Measurements from ENCODE around the gene SLC2A3. TPM values are rescaled to one million over a fixed set of nuclear protein-coding genes. Genes with fewer than 3 reads are reported as not detected.
"Not testable (repeated sequence)": the region's sequence is repeated elsewhere in the genome, so short reads cannot be mapped to it uniquely, and the experiment has no call there.

SLC2A3 gene
- total RNA-seq (100 to 1,000 TPM; 112 to 435 TPM), polyA plus RNA-seq (100 to 1,000 TPM in 1 of 2 donors, 10 to 100 TPM in 1; 13.4 to 140 TPM)
- long read RNA-seq, donor 1, transcript SLC2A3-201 (10 exons, 3,915 nt) = major isoform, 5 of 6 reads
- long read RNA-seq, donor 1, partial matches to known transcripts = 0 of 6 reads
- long read RNA-seq, donor 1, other reads (novel, unspliced or antisense) = 0 of 6 reads
- long read RNA-seq, donor 2 = 0 reads
- long read RNA-seq, donor 3, partial matches to known transcripts = 0 of 4 reads
- long read RNA-seq, donor 3, other reads (novel, unspliced or antisense) = 0 of 4 reads
- long read RNA-seq, donor 4, partial matches to known transcripts = 0 of 1 reads
- long read RNA-seq, donor 4, other reads (novel, unspliced or antisense) = 0 of 1 reads
- long read RNA-seq, donor 5, partial matches to known transcripts = 0 of 4 reads
- long read RNA-seq, donor 5, other reads (novel, unspliced or antisense) = 0 of 4 reads

DNA sequence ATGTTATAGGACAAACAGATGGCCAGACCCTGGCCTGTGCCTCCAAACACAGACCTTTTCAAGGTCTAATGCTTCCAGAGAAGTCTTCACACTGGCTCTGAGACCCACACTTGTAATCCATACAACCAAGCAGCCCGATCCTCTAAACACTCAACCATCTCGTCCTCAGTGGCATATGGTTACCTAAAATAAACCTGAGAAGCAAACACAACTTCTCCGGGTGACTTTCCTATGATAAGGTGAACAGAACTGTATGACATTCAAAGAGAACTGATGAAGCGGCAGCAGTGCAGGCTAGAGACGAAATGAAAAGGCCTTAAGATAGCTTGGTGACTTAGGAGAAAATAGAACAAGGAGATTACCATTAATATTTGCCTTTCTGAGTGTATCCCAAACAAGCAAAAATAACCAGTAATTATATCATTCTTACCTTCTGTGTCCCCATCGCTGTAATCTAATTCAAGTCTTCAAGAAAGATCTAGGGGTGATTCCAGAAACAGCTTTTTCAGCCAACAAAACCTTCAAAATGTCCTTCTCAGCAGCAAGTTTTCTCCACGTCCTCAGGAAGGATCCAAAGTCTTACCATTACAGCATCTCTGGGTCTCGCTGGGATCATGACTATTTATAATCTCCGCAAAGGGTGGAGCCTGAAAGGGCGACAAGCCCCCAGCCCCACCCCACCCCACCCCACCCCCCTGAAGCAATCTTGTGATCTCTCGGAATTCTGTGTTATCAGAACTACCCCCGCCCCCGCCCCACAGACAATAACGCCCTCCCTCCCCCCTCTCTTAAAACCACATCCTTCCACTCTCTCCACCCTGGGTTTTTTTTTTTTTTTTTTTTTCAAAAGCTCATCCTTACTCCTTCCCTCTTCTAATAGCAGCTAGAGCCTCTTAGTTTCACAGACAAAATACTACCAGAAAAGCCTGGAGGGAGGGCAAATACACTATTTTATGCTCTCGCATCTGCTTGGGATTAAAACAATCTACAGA, at the start of gene SLC2A3:
Gene SLC2A3, minus strand, starts transcription at position 598 of the 992 bp plus-strand sequence. Its CDS starts 153 bp downstream, at position 445.
- DNase-seq (peak; percentile 89 to 94 (median 94)), ATAC-seq (ENCODE audit: insufficient read depth, low FRiP score) (peak; percentile 83)
- peak within 1 kb of the TSS; percentile 89 for H3K4me3 ChIP-seq
- H3K27me3 ChIP-seq (ENCODE audit: control insufficient read depth in 3 of 3, insufficient read depth in 3 of 3, low read length in 2 of 3) = no peaks in the 10 kb centered on the region
- TF ChIP-seq, protein P1, sequence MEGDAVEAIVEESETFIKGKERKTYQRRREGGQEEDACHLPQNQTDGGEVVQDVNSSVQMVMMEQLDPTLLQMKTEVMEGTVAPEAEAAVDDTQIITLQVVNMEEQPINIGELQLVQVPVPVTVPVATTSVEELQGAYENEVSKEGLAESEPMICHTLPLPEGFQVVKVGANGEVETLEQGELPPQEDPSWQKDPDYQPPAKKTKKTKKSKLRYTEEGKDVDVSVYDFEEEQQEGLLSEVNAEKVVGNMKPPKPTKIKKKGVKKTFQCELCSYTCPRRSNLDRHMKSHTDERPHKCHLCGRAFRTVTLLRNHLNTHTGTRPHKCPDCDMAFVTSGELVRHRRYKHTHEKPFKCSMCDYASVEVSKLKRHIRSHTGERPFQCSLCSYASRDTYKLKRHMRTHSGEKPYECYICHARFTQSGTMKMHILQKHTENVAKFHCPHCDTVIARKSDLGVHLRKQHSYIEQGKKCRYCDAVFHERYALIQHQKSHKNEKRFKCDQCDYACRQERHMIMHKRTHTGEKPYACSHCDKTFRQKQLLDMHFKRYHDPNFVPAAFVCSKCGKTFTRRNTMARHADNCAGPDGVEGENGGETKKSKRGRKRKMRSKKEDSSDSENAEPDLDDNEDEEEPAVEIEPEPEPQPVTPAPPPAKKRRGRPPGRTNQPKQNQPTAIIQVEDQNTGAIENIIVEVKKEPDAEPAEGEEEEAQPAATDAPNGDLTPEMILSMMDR (IDR thresholded peaks at IDR 0.05; ENCODE audit: control extremely low read depth, extremely low read depth) = no peak
- H3K27ac ChIP-seq (ENCODE audit: low read depth in 1 of 2, low read length in 1 of 2) = peak within 1 kb of the TSS; percentile 87 to 90
- peak within 1 kb of the TSS; percentile 86 to 98 for H3K9ac ChIP-seq (ENCODE audit: insufficient read depth in 1 of 2, low read length in 2 of 2)
- WGBS, 2 donors = 6% methylated on average over 15 of the region's 15 CpGs
- H3K36me3 ChIP-seq (ENCODE audit: control insufficient read depth in 4 of 4, insufficient read depth in 4 of 4, low read length in 4 of 4) = peaks cover 0 to 13% (median 9%) of the 10 kb centered on the region in 4 donors
- no peaks in the 10 kb centered on the region for H3K9me3 ChIP-seq (ENCODE audit: control insufficient read depth in 4 of 4, insufficient read depth in 3 of 4, low read length in 3 of 4)
- H3K4me1 ChIP-seq (ENCODE audit: control insufficient read depth in 5 of 5, insufficient read depth in 5 of 5, low read length in 5 of 5) = peaks cover 0 to 33% (median 10%) of the 10 kb centered on the region in 5 donors

DNA sequence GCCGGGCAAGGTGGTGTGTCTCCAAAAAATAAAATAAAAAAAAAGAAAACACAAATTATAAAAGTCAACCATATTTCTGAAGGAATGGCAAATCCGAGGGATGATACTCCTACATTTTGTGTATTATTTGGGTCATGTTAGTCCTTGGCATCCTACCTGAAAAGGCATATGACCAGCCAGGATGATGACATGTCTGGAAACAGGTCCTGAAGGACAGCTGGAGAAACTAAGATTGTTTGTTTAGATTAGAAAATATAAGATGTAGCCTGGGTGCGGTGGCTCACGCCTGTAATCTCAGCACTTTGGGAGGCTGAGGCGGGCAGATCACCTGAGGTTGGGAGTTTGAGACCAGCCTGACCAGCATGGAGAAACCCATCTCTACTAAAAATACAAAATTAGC, 48.9 kb upstream of the SLC2A3 start:
- peaks cover 0 to 3% (median 0%) of the 10 kb centered on the region in 5 donors for H3K4me1 ChIP-seq (ENCODE audit: control insufficient read depth in 5 of 5, insufficient read depth in 5 of 5, low read length in 5 of 5)
- no peaks in the 10 kb centered on the region for H3K9me3 ChIP-seq (ENCODE audit: control insufficient read depth in 4 of 4, insufficient read depth in 3 of 4, low read length in 3 of 4)
- no peak overlapping the region for H3K4me3 ChIP-seq
- no peaks in the 10 kb centered on the region for H3K27me3 ChIP-seq (ENCODE audit: control insufficient read depth in 3 of 3, insufficient read depth in 3 of 3, low read length in 2 of 3)
- H3K27ac ChIP-seq (ENCODE audit: low read depth in 1 of 2, low read length in 1 of 2) = no peak overlapping the region
- DNase-seq (no peak), ATAC-seq (ENCODE audit: insufficient read depth, low FRiP score) (no peak)
- WGBS, 2 donors = 91 to 98% methylated on average over 5 of the region's 5 CpGs
- no peak overlapping the region for H3K9ac ChIP-seq (ENCODE audit: insufficient read depth in 1 of 2, low read length in 2 of 2)
- no peaks in the 10 kb centered on the region for H3K36me3 ChIP-seq (ENCODE audit: control insufficient read depth in 4 of 4, insufficient read depth in 4 of 4, low read length in 4 of 4)
- TF ChIP-seq, protein P1 (IDR thresholded peaks at IDR 0.05; ENCODE audit: control extremely low read depth, extremely low read depth) = no peak

GRCh38 chr12:7983460-7983859, 47.5 kb upstream of the SLC2A3 start:
- WGBS, 2 donors = 84 to 88% methylated on average over 1 of the region's 1 CpG

GRCh38 chr12:7983019-7983418, 47.0 kb upstream of the SLC2A3 start:
- H3K36me3 ChIP-seq (ENCODE audit: control insufficient read depth in 4 of 4, insufficient read depth in 4 of 4, low read length in 4 of 4); H3K9ac ChIP-seq (ENCODE audit: insufficient read depth in 1 of 2, low read length in 2 of 2); H3K9me3 ChIP-seq (ENCODE audit: control insufficient read depth in 4 of 4, insufficient read depth in 3 of 4, low read length in 3 of 4); ATAC-seq (ENCODE audit: insufficient read depth, low FRiP score); H3K27me3 ChIP-seq (ENCODE audit: control insufficient read depth in 3 of 3, insufficient read depth in 3 of 3, low read length in 2 of 3); H3K27ac ChIP-seq (ENCODE audit: low read depth in 1 of 2, low read length in 1 of 2); H3K4me1 ChIP-seq (ENCODE audit: control insufficient read depth in 5 of 5, insufficient read depth in 5 of 5, low read length in 5 of 5); H3K4me3 ChIP-seq; DNase-seq: not testable (repeated sequence)
- WGBS, 2 donors = 85 to 96% methylated on average over 11 of the region's 11 CpGs

More at GRCh38 chr12:7983460-7983859, 47.5 kb upstream of the SLC2A3 start:
- not testable (repeated sequence) for H3K4me1 ChIP-seq (ENCODE audit: control insufficient read depth in 5 of 5, insufficient read depth in 5 of 5, low read length in 5 of 5); DNase-seq; H3K36me3 ChIP-seq (ENCODE audit: control insufficient read depth in 4 of 4, insufficient read depth in 4 of 4, low read length in 4 of 4); H3K4me3 ChIP-seq; H3K27me3 ChIP-seq (ENCODE audit: control insufficient read depth in 3 of 3, insufficient read depth in 3 of 3, low read length in 2 of 3); H3K27ac ChIP-seq (ENCODE audit: low read depth in 1 of 2, low read length in 1 of 2); ATAC-seq (ENCODE audit: insufficient read depth, low FRiP score); H3K9ac ChIP-seq (ENCODE audit: insufficient read depth in 1 of 2, low read length in 2 of 2); H3K9me3 ChIP-seq (ENCODE audit: control insufficient read depth in 4 of 4, insufficient read depth in 3 of 4, low read length in 3 of 4)

DNA sequence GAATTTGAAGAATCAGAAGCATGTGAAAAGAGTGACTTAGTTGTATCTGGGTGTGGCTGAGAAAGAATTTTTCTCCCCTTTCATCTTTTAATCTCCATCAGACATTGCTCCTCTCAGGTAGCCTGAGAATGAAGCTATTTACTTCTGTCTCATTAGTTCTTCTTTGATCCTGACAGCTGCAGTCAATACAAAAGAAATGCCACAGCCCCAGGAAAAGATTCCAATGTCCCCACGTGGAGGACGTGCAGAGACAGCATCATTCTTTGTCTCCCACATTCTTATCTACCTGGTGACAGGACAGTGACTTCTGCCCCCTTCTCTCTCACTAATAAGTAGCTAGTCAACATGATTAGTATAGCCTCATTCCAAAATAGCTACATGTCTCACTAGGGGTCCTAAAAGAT, 46.3 kb upstream of the SLC2A3 start:
- H3K4me1 ChIP-seq (ENCODE audit: control insufficient read depth in 5 of 5, insufficient read depth in 5 of 5, low read length in 5 of 5); H3K27ac ChIP-seq (ENCODE audit: low read depth in 1 of 2, low read length in 1 of 2); H3K9me3 ChIP-seq (ENCODE audit: control insufficient read depth in 4 of 4, insufficient read depth in 3 of 4, low read length in 3 of 4); H3K4me3 ChIP-seq; H3K27me3 ChIP-seq (ENCODE audit: control insufficient read depth in 3 of 3, insufficient read depth in 3 of 3, low read length in 2 of 3); H3K9ac ChIP-seq (ENCODE audit: insufficient read depth in 1 of 2, low read length in 2 of 2); DNase-seq; ATAC-seq (ENCODE audit: insufficient read depth, low FRiP score); H3K36me3 ChIP-seq (ENCODE audit: control insufficient read depth in 4 of 4, insufficient read depth in 4 of 4, low read length in 4 of 4): not testable (repeated sequence)
- 52 to 72% methylated on average over 2 of the region's 2 CpGs for whole genome bisulfite sequencing, 2 donors
